Transverse colon (tissue), 4 donors: Measurements from ENCODE around the gene SLC35E4. TPM values are rescaled to one million over a fixed set of nuclear protein-coding genes. Genes with fewer than 3 reads are reported as not detected.

Source experiments
- DNase-seq: peaks from one replicate; pipeline ENCODE4 v3.0.0-alpha.2; 2019
- H3K27ac ChIP-seq, 4 donors: fragments of 200-600 bp; sonication (generic); 2 replicates each; pipeline ENCODE4 v1.5.1; 2016 to 2018; ENCODE audit warnings: inconsistent platforms in 4 of 4
- H3K27me3 ChIP-seq: fragments of 200-600 bp; sonication (generic); 2 replicates; pipeline ENCODE4 v1.5.1; 2017; ENCODE audit warnings: inconsistent platforms
- H3K36me3 ChIP-seq, 4 donors: fragments of 200-600 bp; sonication (generic); 2 replicates each; pipeline ENCODE4 v1.5.1; 2017 to 2019; ENCODE audit warnings: inconsistent platforms in 4 of 4
- H3K4me1 ChIP-seq, 4 donors: fragments of 200-600 bp; sonication (generic); 2 replicates each; pipeline ENCODE4 v1.5.1; 2017 to 2020; ENCODE audit warnings: inconsistent platforms in 4 of 4
- H3K4me3 ChIP-seq, 4 donors: fragments of 200-600 bp; sonication (generic); 1 replicate in 1 of 4; 2 replicates in 3 of 4; pipeline versions ENCODE4 v1.5.1 to v1.6.1; 2017 to 2019; ENCODE audit warnings: inconsistent platforms in 4 of 4
- H3K9me3 ChIP-seq, 2 donors: fragments of 200-600 bp; sonication (generic); 2 replicates each; pipeline ENCODE4 v1.5.1; 2017 to 2019; ENCODE audit warnings: inconsistent platforms in 2 of 2
- EP300 ChIP-seq: sonication (generic); formaldehyde crosslinking; IDR thresholded peaks from one replicate; pipeline ENCODE4 v1.6.1; 2017; ENCODE audit warnings: antibody characterized with exemption, low read depth
- POLR2A ChIP-seq: fragments of 450-650 bp; IDR thresholded peaks from one replicate; pipeline ENCODE4 v1.6.1; 2016; ENCODE audit warnings: antibody characterized with exemption, mild to moderate bottlenecking, moderate library complexity
- POLR2AphosphoS5 ChIP-seq, 3 donors: sonication (generic); formaldehyde crosslinking; IDR thresholded peaks; one replicate each; pipeline ENCODE4 v1.6.1; 2016; ENCODE audit warnings: antibody characterized with exemption in 3 of 3
- WGBS, 2 donors: methylation state at CpG; one replicate each; pipeline ENCODE4 v1.1.5; 2018; ENCODE audit warnings: low coverage in 1 of 2; 5-methylcytosine and 5-hydroxymethylcytosine counted together
- in situ Hi-C, 4 donors: fragments of 200-750 bp; cut with MboI; loops; one replicate each; pipeline versions ENCODE4 v1.15.0 to v1.15.1; 2017; ENCODE audit warnings: low sequenced_read_pairs in 3 of 4, low pct_ligation_motif_present in 1 of 4, low pct_unique_long_range_greater_than_20kb in 1 of 4
- intact Hi-C: fragments of 100-400 bp; cut with DNase I; formaldehyde crosslinking; loops from one replicate; pipeline ENCODE4 v1.15.1; 2023; ENCODE audit warnings: low total_unique reads
- total RNA-seq, 4 donors: library from RNA; depleted of rRNA; stranded (reverse); fragments of >200 nt; gene quantifications; one replicate each; pipeline ENCODE4 v1.1.0, GENCODE V29; 2016
- TF ChIP-seq, protein P1 (sequence below), 5 experiments: fragments of 200-600 bp in 3 of 5; fragments of 450-650 bp in 2 of 5; sonication (generic) in 3 of 5; IDR thresholded peaks; 1 replicate in 2 of 5; 2 replicates in 3 of 5; pipeline ENCODE4 v1.5.1; 2016 to 2017; ENCODE audit warnings: antibody characterized with exemption in 5 of 5, inconsistent platforms in 3 of 5, mild to moderate bottlenecking in 2 of 5, moderate library complexity in 1 of 5

The SLC35E4 gene, protein sequence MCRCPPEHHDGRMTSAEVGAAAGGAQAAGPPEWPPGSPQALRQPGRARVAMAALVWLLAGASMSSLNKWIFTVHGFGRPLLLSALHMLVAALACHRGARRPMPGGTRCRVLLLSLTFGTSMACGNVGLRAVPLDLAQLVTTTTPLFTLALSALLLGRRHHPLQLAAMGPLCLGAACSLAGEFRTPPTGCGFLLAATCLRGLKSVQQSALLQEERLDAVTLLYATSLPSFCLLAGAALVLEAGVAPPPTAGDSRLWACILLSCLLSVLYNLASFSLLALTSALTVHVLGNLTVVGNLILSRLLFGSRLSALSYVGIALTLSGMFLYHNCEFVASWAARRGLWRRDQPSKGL
- total RNA-seq = 10 to 100 TPM in 3 of 4 donors, 1 to 10 TPM in 1; 6.4 to 21.3 (median 15.7) TPM

DNA sequence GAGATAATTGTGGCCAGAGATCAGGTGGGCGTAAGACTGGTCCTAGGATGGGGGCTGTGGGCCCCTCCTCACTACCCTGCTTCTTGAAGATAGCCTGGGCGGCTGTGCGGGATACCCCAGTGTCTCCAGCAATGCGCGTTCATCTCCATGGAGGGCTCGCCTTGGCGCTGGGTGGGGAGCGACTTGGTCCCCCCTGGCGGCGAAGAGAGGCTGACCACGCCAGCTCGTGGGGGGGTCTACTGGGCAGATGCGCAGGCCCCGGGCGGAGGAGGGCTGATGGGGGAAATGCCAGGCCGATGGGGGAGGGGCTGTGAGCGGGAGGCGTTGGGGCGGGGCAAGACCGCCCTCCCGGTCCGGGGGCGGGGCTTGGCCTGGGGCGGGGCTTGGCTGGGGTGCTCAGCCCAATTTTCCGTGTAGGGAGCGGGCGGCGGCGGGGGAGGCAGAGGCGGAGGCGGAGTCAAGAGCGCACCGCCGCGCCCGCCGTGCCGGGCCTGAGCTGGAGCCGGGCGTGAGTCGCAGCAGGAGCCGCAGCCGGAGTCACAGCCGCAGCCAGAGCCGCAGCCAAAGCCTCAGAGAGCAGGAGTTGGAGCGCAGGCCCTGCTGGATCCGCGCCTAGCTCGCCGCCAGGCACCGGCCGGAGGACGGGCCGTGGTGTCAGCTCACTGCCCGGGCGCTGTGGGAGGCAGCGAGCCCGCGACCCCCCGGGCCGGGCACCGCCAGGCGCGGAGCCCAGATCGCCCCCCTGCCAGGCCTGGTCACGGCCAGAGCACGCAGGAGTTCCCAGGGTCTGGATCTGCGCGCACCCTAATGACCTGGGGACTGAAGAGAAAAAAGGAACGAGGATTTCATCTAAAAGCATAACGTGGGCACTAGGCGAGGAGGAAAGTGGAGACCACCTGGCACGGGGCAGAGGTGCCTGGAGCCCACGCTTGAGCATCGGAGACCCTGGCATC, at the start of gene SLC35E4:
Gene SLC35E4 (plus strand): TSS at position 509 of the 953 bp plus-strand sequence. CDS start 670 bp downstream, outside the sequence.
- intact Hi-C loops = no loop called here
- peak within 1 kb of the TSS; percentile 88 to 97 (median 89) for H3K27ac ChIP-seq
- WGBS, 2 donors = 1% methylated on average over 51 of the region's 75 CpGs; no CpG with 5 or more reads in 1 of the 2 donors
- peaks cover 20 to 34% (median 31%) of the 10 kb centered on the region in 4 donors for H3K4me1 ChIP-seq
- H3K9me3 ChIP-seq = no peaks in the 10 kb centered on the region
- peak; percentile 86 for TF ChIP-seq POLR2A
- no peak for TF ChIP-seq EP300
- TF ChIP-seq, protein P1, sequence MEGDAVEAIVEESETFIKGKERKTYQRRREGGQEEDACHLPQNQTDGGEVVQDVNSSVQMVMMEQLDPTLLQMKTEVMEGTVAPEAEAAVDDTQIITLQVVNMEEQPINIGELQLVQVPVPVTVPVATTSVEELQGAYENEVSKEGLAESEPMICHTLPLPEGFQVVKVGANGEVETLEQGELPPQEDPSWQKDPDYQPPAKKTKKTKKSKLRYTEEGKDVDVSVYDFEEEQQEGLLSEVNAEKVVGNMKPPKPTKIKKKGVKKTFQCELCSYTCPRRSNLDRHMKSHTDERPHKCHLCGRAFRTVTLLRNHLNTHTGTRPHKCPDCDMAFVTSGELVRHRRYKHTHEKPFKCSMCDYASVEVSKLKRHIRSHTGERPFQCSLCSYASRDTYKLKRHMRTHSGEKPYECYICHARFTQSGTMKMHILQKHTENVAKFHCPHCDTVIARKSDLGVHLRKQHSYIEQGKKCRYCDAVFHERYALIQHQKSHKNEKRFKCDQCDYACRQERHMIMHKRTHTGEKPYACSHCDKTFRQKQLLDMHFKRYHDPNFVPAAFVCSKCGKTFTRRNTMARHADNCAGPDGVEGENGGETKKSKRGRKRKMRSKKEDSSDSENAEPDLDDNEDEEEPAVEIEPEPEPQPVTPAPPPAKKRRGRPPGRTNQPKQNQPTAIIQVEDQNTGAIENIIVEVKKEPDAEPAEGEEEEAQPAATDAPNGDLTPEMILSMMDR (IDR thresholded peaks at IDR 0.05) = peak; percentile 16 to 45 (median 34)
- peak; percentile 86 to 89 (median 87) for TF ChIP-seq POLR2AphosphoS5 (IDR thresholded peaks at IDR 0.05)
- no peaks in the 10 kb centered on the region for H3K36me3 ChIP-seq
- DNase-seq = peak; percentile 98
- H3K27me3 ChIP-seq = no peaks in the 10 kb centered on the region
- H3K4me3 ChIP-seq = peak within 1 kb of the TSS; percentile 48 to 75 (median 58)
- in situ Hi-C loops = loop anchor here in 3 of 4 donors (5.0 to 25.0 kb wide), 3 partner anchors 117 to 279 kb away; no protein-coding TSS in a partner anchor

DNA sequence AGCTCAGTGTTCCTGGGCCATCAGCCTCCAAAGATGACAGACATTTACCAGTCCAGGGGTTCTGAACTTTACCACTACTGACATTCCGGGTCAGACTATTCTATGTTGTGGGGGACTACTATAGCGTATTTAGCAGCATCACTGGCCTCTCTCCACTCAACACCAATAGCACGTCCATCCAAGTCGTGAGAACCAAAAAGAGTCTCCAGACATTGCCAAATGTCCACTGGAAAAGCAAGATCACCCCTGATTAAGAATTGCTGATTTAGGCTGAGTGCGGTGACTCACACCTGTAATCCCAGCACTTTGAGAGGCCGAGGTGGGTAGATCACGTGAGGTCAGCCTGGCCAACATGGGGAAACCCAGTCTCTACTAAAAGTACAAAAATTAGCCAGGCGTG, 49.2 kb upstream of the SLC35E4 start:
- in situ Hi-C loops = no loop called here

DNA sequence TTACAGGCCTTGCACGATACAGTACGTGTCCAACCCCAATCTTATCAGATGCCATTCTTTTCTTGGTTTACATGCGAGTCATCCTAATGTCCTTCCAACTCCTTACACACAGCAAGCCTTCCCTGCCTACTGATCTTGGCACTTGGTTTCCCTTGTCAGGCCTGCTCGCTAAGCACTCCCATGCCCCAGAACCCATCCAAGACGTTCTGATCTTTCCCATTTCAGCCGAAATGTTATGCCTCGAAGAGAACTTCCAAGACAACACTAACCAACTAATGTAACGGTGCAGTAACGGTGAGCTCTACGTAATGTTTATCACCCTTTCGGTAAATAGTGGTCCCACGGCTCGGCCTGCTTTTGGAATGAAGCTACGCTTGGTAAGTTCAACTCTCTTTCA, 44.4 kb upstream of the SLC35E4 start:
- Histone ChIP-seq H3K27ac (peak overlapping the region; percentile 70 to 82 (median 78)), H3K36me3 (peaks cover 0 to 28% (median 14%) of the 10 kb centered on the region in 4 donors), H3K4me1 (peaks cover 0 to 13% (median 10%) of the 10 kb centered on the region in 4 donors), H3K4me3 (peak overlapping the region; percentile 61 to 95 (median 81)), H3K27me3 (no peaks in the 10 kb centered on the region), H3K9me3 (no peaks in the 10 kb centered on the region)
- intact Hi-C loops (no loop called here), in situ Hi-C loops (no loop called here)
- WGBS, 2 donors = 4 to 40% methylated on average over 1 to 14 of the region's 14 CpGs
- TF ChIP-seq POLR2AphosphoS5 (IDR thresholded peaks at IDR 0.05) (no peak), EP300 (no peak), POLR2A (no peak)
- TF ChIP-seq, protein P1 (IDR thresholded peaks at IDR 0.05) = no peak
- DNase-seq = no peak

More for the DNA sequence above, 49.2 kb upstream of the SLC35E4 start:
- intact Hi-C loops = loop anchor here (1.0 kb wide), 1 partner anchor 17 kb away; no protein-coding TSS in a partner anchor
- H3K4me1 ChIP-seq = peaks cover 0 to 13% (median 10%) of the 10 kb centered on the region in 4 donors
- DNase-seq = no peak
- peaks cover 0 to 69% (median 24%) of the 10 kb centered on the region in 4 donors for H3K36me3 ChIP-seq
- no peak for TF ChIP-seq EP300
- no peak for TF ChIP-seq POLR2A
- TF ChIP-seq POLR2AphosphoS5 (IDR thresholded peaks at IDR 0.05) = no peak
- TF ChIP-seq, protein P1 (IDR thresholded peaks at IDR 0.05) = no peak
- H3K4me3 ChIP-seq = no peak overlapping the region
- H3K9me3 ChIP-seq = no peaks in the 10 kb centered on the region
- WGBS, 2 donors = 96% methylated on average over 8 of the region's 8 CpGs; no CpG with 5 or more reads in 1 of the 2 donors
- no peak overlapping the region for H3K27ac ChIP-seq
- H3K27me3 ChIP-seq = no peaks in the 10 kb centered on the region
